A549 treated with dexamethasone at 1 μM for 4 hours (cell line): ENCODE results near the gene RNF32. TPM values are rescaled to one million over a fixed set of nuclear protein-coding genes. Genes with fewer than 3 reads are reported as not detected.

Experiments used
- total RNA-seq: library from RNA; stranded (reverse); fragments of 200-300 nt; extraction: Qiagen RNA extraction; gene quantifications from 5 replicates; pipeline ENCODE4 v1.2.3, GENCODE V29; 2022

RNF32 gene
- 0.70 to 2.1 TPM (median 1.5 TPM) in 5 replicates for total RNA-seq

GRCh38 chr7:156640257-156640948, at the start of gene RNF32:
TSS of gene RNF32 (plus strand) at chr7:156640774. CDS start at chr7:156643878, 3,104 bp downstream.

